Mesothelial cell of epicardium (in vitro differentiated cells): ENCODE results near the gene GRIP1. TPM values are rescaled to one million over a fixed set of nuclear protein-coding genes. Genes with fewer than 3 reads are reported as not detected.

ENCODE experiments used
- DNase-seq, 2 experiments: peaks; one replicate each; pipeline ENCODE4 v3.0.0; 2021; ENCODE audit warnings: low spot score in 2 of 2; ENCODE audit not compliant: unreplicated experiment in 2 of 2
- H3K27ac Mint-ChIP-seq: 2 replicates; pipeline ENCODE4 v1.8.0; 2021; ENCODE audit warnings: mixed read lengths
- H3K27me3 Mint-ChIP-seq: 2 replicates; pipeline ENCODE4 v1.8.0; 2021; ENCODE audit warnings: low read depth, mixed read lengths
- H3K36me3 Mint-ChIP-seq: 2 replicates; pipeline ENCODE4 v1.8.0; 2021; ENCODE audit warnings: mixed read lengths
- H3K4me1 Mint-ChIP-seq: 2 replicates; pipeline ENCODE4 v1.8.0; 2021; ENCODE audit warnings: mixed read lengths
- H3K4me3 Mint-ChIP-seq: 2 replicates; pipeline ENCODE4 v1.8.0; 2021; ENCODE audit warnings: mild to moderate bottlenecking, moderate library complexity, mixed read lengths
- H3K9me3 Mint-ChIP-seq: 2 replicates; pipeline ENCODE4 v1.8.0; 2021; ENCODE audit warnings: mixed read lengths
- CTCF ChIP-seq: fragments of 200-600 bp; sonication (generic); IDR thresholded peaks from one replicate; pipeline ENCODE4 v1.5.0; 2021; ENCODE audit warnings: antibody characterized with exemption; ENCODE audit not compliant: unreplicated experiment
- total RNA-seq: library from RNA; stranded (reverse); gene quantifications from 3 replicates; pipeline ENCODE4 v1.2.1, GENCODE V29; 2021

GRIP1 gene
- total RNA-seq, 1 donor from 2014 or later = 89.3 TPM

- Mint-ChIP-seq H3K4me1 (peaks cover 2% of the 10 kb centered on the region), H3K36me3 (peaks cover 32% of the 10 kb centered on the region), H3K9me3 (no peaks in the 10 kb centered on the region), H3K27ac (no peak overlapping the region), H3K27me3 (no peaks in the 10 kb centered on the region), H3K4me3 (no peak overlapping the region)
- TF ChIP-seq CTCF = no peak
- no peak for DNase-seq
Measured at GRCh38 chr12:66375560-66375959, 303.3 kb downstream of the GRIP1 start.

GRCh38 chr12:66371982-66372381, 306.9 kb downstream of the GRIP1 start:
- no peaks in the 10 kb centered on the region for H3K9me3 Mint-ChIP-seq
- peaks cover 2% of the 10 kb centered on the region for H3K4me1 Mint-ChIP-seq
- peaks cover 24% of the 10 kb centered on the region for H3K36me3 Mint-ChIP-seq
- no peak overlapping the region for H3K27ac Mint-ChIP-seq
- H3K27me3 Mint-ChIP-seq = no peaks in the 10 kb centered on the region
- no peak overlapping the region for H3K4me3 Mint-ChIP-seq
- TF ChIP-seq CTCF = no peak
- no peak for DNase-seq

GRCh38 chr12:66367015-66367667, 311.7 kb downstream of the GRIP1 start:
- H3K4me3 Mint-ChIP-seq = no peak overlapping the region
- H3K9me3 Mint-ChIP-seq = no peaks in the 10 kb centered on the region
- peaks cover 19% of the 10 kb centered on the region for H3K36me3 Mint-ChIP-seq
- no peak for DNase-seq
- peaks cover 1% of the 10 kb centered on the region for H3K27me3 Mint-ChIP-seq
- H3K27ac Mint-ChIP-seq = no peak overlapping the region
- TF ChIP-seq CTCF = no peak
- no peaks in the 10 kb centered on the region for H3K4me1 Mint-ChIP-seq

GRCh38 chr12:66365718-66366490, 313.0 kb downstream of the GRIP1 start:
- peaks cover 18% of the 10 kb centered on the region for H3K36me3 Mint-ChIP-seq
- no peak overlapping the region for H3K4me3 Mint-ChIP-seq
- H3K27me3 Mint-ChIP-seq = peaks cover 1% of the 10 kb centered on the region

GRCh38 chr12:66361703-66362102, 317.2 kb downstream of the GRIP1 start:
- Mint-ChIP-seq H3K27ac (no peak overlapping the region), H3K9me3 (no peaks in the 10 kb centered on the region), H3K27me3 (peaks cover 1% of the 10 kb centered on the region), H3K4me1 (no peaks in the 10 kb centered on the region), H3K4me3 (no peak overlapping the region), H3K36me3 (peaks cover 19% of the 10 kb centered on the region)
- DNase-seq = no peak
- no peak for TF ChIP-seq CTCF

More at GRCh38 chr12:66365718-66366490, 313.0 kb downstream of the GRIP1 start:
- no peak for DNase-seq
- Mint-ChIP-seq H3K27ac (no peak overlapping the region), H3K4me1 (no peaks in the 10 kb centered on the region), H3K9me3 (no peaks in the 10 kb centered on the region)
- TF ChIP-seq CTCF = no peak
